Lung (tissue), 12 donors: Measurements from ENCODE around the gene QRSL1. TPM values are rescaled to one million over a fixed set of nuclear protein-coding genes. Genes with fewer than 3 reads are reported as not detected.

Source experiments
- ATAC-seq: fragments of 200-7000 bp; cut with Tn5 transposase; one replicate; pipeline ENCODE4 v1.9.1; 2020; ENCODE audit warnings: moderate number of reproducible peaks; ENCODE audit not compliant: insufficient read depth, low FRiP score
- DNase-seq, 3 donors: peaks; one replicate each; pipeline ENCODE4 v3.0.0-alpha.2; 2013 to 2017
- H3K27ac ChIP-seq, 2 donors: one replicate each; pipeline ENCODE4 v1.5.1; 2013; ENCODE audit warnings: mild to moderate bottlenecking in 2 of 2, moderate library complexity in 2 of 2, control low read depth in 1 of 2, inconsistent platforms in 1 of 2, low read depth in 1 of 2, low read length in 1 of 2
- H3K27me3 ChIP-seq, 3 donors: one replicate each; pipeline ENCODE4 v1.5.1; 2013; ENCODE audit warnings: low read length in 2 of 3; ENCODE audit not compliant: control insufficient read depth in 3 of 3, insufficient read depth in 3 of 3
- H3K36me3 ChIP-seq, 4 donors: one replicate each; pipeline ENCODE4 v1.5.1; 2013; ENCODE audit warnings: low read length in 4 of 4, mild to moderate bottlenecking in 1 of 4, moderate library complexity in 1 of 4; ENCODE audit not compliant: control insufficient read depth in 4 of 4, insufficient read depth in 4 of 4
- H3K4me1 ChIP-seq, 5 donors: one replicate each; pipeline ENCODE4 v1.5.1; 2013; ENCODE audit warnings: low read length in 5 of 5, mild to moderate bottlenecking in 2 of 5, moderate library complexity in 1 of 5; ENCODE audit not compliant: control insufficient read depth in 5 of 5, insufficient read depth in 5 of 5
- H3K4me3 ChIP-seq: one replicate; pipeline ENCODE4 v1.5.1; 2013; ENCODE audit warnings: mild to moderate bottlenecking, control low read depth, moderate library complexity
- H3K9ac ChIP-seq, 2 donors: one replicate each; pipeline ENCODE4 v1.5.1; 2013; ENCODE audit warnings: low read length in 2 of 2, control low read depth in 1 of 2; ENCODE audit not compliant: insufficient read depth in 1 of 2
- H3K9me3 ChIP-seq, 4 donors: one replicate each; pipeline ENCODE4 v1.5.1; 2013; ENCODE audit warnings: low read length in 3 of 4, mild to moderate bottlenecking in 1 of 4, moderate library complexity in 1 of 4; ENCODE audit not compliant: control insufficient read depth in 4 of 4, insufficient read depth in 3 of 4
- WGBS, 2 donors: extraction: QIAGEN DNeasy Blood & Tissue Kit; methylation state at CpG; one replicate each; pipeline ENCODE4 v1.1.7; 2013; 5-methylcytosine and 5-hydroxymethylcytosine counted together
- polyA plus RNA-seq, 2 donors: library from polyadenylated mRNA; stranded (reverse); fragments of 200-250 nt; gene quantifications; one replicate each; pipeline ENCODE4 v1.2.1, GENCODE V29; 2013
- total RNA-seq, 2 donors: library from RNA; depleted of rRNA in 1 of 2; stranded (reverse); fragments of >200 nt in 1 of 2; gene quantifications; one replicate each; pipeline ENCODE4 v1.2.1, GENCODE V29; 2014 to 2021
- TF ChIP-seq, protein P1 (sequence below): IDR thresholded peaks from 2 replicates; pipeline ENCODE4 v1.5.1; 2012; ENCODE audit warnings: mild to moderate bottlenecking; ENCODE audit errors: control extremely low read depth, extremely low read depth
- donor health status: control.
- donor health status: control.
- donor health status: Bipolar disorder and iron deficiency.
- donor health status: healthy.
- donor health status: DM: yes; HTN: yes; CAD: no.

QRSL1 gene
- total and polyA plus RNA-seq, 4 donors: 5.3 to 14.6 (median 7.1) TPM

DNA sequence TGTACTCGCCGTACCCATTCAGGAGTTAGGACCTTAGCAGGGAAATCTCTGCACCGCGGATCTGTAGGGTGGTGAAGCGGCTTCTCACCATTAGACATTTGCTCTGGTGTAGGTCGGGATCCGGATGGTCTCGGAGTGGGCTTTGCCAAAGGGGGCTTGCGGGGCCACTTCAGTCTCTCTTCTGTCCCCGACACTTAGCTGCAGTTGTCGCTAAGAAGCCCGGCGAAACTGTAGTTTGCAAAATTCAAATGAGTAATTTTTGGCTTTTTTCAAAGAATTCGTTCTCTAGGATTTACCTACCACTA lies 433 bp downstream of the QRSL1 start:
- no peaks in the 10 kb centered on the region for H3K9me3 ChIP-seq
- no peaks in the 10 kb centered on the region for H3K27me3 ChIP-seq
- peak overlapping the region; percentile 94 to 96 for H3K9ac ChIP-seq
- H3K4me1 ChIP-seq: peaks cover 0 to 11% (median 6%) of the 10 kb centered on the region in 5 donors
- ATAC-seq (no peak), DNase-seq (no peak)
- peak overlapping the region; percentile 95 for H3K4me3 ChIP-seq
- TF ChIP-seq, protein P1, sequence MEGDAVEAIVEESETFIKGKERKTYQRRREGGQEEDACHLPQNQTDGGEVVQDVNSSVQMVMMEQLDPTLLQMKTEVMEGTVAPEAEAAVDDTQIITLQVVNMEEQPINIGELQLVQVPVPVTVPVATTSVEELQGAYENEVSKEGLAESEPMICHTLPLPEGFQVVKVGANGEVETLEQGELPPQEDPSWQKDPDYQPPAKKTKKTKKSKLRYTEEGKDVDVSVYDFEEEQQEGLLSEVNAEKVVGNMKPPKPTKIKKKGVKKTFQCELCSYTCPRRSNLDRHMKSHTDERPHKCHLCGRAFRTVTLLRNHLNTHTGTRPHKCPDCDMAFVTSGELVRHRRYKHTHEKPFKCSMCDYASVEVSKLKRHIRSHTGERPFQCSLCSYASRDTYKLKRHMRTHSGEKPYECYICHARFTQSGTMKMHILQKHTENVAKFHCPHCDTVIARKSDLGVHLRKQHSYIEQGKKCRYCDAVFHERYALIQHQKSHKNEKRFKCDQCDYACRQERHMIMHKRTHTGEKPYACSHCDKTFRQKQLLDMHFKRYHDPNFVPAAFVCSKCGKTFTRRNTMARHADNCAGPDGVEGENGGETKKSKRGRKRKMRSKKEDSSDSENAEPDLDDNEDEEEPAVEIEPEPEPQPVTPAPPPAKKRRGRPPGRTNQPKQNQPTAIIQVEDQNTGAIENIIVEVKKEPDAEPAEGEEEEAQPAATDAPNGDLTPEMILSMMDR: no peak
- H3K27ac ChIP-seq: peak overlapping the region; percentile 75 to 78
- WGBS, 2 donors: 1 to 2% methylated on average over 14 of the region's 14 CpGs
- peaks cover 0 to 1% (median 0%) of the 10 kb centered on the region in 4 donors for H3K36me3 ChIP-seq

DNA sequence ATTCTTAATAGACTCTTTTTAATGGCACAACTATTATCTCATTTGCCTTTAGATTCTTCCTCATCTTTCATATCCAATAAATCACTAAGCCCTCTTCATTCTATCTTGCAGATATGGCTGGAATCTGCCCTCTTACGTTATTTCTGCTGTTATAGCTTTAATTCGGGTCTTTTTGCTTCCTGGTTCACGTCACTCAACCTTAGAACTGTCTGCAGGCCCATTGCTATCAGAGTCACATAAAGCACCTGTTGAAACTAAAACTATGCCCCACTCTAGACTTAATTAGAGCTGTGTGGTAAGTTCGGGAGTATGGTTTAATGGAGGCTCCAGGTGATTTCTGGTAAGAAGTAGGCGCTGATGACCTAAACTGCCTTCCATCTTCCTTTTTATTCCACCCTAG lies 988 bp downstream of the QRSL1 start:
- peak overlapping the region; percentile 94 to 96 for H3K9ac ChIP-seq
- TF ChIP-seq, protein P1: no peak

DNA sequence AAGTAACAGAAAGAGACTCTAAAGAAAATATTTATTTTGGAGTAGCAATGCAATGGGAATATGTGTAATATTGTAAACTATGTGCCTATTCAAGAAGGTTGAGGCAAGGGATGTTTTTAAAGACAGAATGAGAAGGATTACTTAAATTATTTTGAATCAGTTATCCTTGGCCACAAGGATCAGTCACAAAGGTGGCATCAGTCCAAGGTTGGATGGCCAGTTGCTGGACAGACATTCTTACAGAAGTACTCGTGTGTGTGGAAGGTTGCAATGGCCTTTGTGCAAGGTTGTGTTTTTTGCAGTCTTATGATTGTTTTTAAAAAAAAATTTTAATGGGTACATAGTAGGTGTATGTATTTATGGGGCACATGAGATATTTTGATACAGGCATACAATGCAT lies 2.0 kb downstream of the QRSL1 start:
- H3K27ac ChIP-seq: no peak overlapping the region
- ATAC-seq: no peak
- H3K4me3 ChIP-seq: no peak overlapping the region
- H3K27me3 ChIP-seq: no peaks in the 10 kb centered on the region
- H3K36me3 ChIP-seq: peaks cover 0 to 1% (median 0%) of the 10 kb centered on the region in 4 donors
- no peak overlapping the region for H3K9ac ChIP-seq
- no peaks in the 10 kb centered on the region for H3K9me3 ChIP-seq
- WGBS, 2 donors: 73 to 80% methylated on average over 1 of the region's 1 CpG
- H3K4me1 ChIP-seq: peaks cover 0 to 11% (median 6%) of the 10 kb centered on the region in 5 donors
- TF ChIP-seq, protein P1: no peak
- no peak for DNase-seq

More for the DNA sequence above, 988 bp downstream of the QRSL1 start:
- peaks cover 0 to 11% (median 6%) of the 10 kb centered on the region in 5 donors for H3K4me1 ChIP-seq
- H3K4me3 ChIP-seq: no peak overlapping the region
- peaks cover 0 to 1% (median 0%) of the 10 kb centered on the region in 4 donors for H3K36me3 ChIP-seq
- ATAC-seq: no peak
- H3K27me3 ChIP-seq: no peaks in the 10 kb centered on the region
- peak in 2 of 3 donors; percentile 3 to 4 for DNase-seq
- H3K9me3 ChIP-seq: no peaks in the 10 kb centered on the region
- 56 to 70% methylated on average over 5 of the region's 5 CpGs for WGBS, 2 donors
- no peak overlapping the region for H3K27ac ChIP-seq

GRCh38 chr6:106634565-106634964 lies 5.2 kb downstream of the QRSL1 start:
- H3K27me3 ChIP-seq: no peaks in the 10 kb centered on the region
- H3K4me1 ChIP-seq: peaks cover 0 to 8% (median 6%) of the 10 kb centered on the region in 5 donors
- TF ChIP-seq, protein P1: no peak
- ATAC-seq: no peak
- no peak overlapping the region for H3K9ac ChIP-seq
- H3K36me3 ChIP-seq: peaks cover 0 to 1% (median 0%) of the 10 kb centered on the region in 4 donors
- no peak for DNase-seq
- no peak overlapping the region for H3K27ac ChIP-seq
- WGBS, 2 donors: 97 to 99% methylated on average over 5 of the region's 5 CpGs
- no peaks in the 10 kb centered on the region for H3K9me3 ChIP-seq
- no peak overlapping the region for H3K4me3 ChIP-seq
